ENCODE data around the gene WFDC2. TPM values are rescaled to one million over a fixed set of nuclear protein-coding genes. Genes with fewer than 3 reads are reported as not detected.
"Not testable (repeated sequence)": the region's sequence is repeated elsewhere in the genome, so short reads cannot be mapped to it uniquely, and the experiment has no call there.

WFDC2 gene
- total RNA-seq, 1 experiment from 2014 or later, result not detected

DNA sequence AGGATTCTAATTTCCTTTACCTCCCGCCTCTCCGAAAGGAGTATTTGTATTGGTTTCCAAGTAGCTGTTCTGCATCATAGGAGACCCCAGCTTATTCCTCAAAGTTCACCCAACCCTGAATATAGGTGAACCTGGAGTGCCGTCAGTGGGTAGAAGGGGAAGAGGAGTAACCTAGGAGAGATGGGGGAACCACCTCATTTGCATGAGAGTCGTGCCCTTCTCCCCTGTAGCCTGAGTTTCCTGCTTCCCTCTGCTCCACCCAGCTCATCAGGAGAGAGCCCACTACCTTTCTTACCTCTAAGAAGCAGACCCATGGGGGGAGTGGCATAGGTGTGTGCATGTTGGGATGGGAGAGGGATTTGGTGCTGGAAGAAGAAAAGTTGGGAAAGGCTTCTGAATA, 17.3 kb upstream of the WFDC2 start:
- no peak for DNase-seq (ENCODE audit: low read depth)

DNA sequence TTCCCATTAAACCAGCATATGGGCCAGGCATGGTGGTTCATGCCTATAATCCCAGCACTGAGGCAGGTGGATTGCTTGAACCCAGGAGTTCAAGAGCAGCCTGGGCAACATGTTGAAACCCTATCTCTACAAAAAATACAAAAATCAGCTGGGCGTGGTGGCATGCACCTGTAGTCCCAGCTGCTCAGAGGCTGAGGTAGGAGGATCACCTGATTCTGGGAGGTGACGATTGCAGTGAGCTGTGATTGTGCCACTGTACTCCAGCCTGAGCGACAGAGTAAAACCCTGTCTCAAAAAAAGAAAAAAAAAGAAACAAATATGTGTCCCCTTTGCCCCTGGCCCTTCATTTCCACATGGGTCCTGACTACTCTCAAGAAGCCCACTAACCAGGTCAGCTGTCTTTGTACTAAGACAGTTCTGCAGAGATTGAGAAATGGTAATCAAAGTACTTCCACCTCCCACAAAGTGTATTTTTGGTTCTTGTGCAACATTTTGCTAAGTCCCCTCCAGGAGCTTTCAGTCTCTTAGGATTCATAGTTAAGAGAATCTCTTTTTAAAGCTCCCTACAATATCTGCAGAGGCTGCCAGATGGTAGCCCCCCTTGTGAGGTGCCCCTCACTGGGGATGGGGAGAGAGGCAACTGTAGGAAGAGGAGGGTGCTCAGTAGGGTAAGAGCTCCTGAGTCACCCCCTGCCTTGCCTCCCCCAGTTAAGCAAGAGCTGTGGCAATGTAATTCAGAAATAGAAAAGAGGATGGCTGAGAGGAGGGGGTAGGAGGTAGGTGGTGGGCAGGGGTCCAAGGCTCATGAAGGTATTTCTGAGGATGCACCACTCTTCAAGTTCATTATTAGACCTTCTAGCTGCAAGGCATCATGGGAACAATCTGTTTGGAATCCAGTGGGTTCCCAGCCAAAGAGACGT, 16.5 kb upstream of the WFDC2 start:
- no peak for DNase-seq (ENCODE audit: low read depth)

DNA sequence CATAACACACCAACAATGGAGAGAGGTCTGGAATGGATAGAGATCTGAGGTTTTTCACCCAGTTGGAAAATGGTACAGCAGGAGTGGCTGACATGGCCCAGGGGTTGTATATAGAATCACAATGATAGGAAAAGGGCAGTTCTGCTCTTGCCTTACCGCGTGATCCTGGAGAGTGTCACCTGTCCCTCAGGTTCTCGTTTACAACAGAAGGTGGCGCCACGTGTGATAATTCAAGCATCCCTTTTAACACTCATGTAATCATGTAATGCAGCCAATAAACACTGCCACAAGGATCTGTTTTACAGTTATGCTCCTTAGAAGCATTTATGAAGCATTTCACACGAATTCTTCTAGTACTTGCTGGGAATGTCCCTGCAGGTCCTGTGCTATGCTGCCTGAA, 12.9 kb upstream of the WFDC2 start:
- no peak for DNase-seq (ENCODE audit: low read depth)

- no peak for DNase-seq (ENCODE audit: low read depth)
Measured at GRCh38 chr20:45459606-45460005, 9.9 kb upstream of the WFDC2 start.

GRCh38 chr20:45461225-45461624, 8.3 kb upstream of the WFDC2 start:
- DNase-seq (ENCODE audit: low read depth), result no peak

DNA sequence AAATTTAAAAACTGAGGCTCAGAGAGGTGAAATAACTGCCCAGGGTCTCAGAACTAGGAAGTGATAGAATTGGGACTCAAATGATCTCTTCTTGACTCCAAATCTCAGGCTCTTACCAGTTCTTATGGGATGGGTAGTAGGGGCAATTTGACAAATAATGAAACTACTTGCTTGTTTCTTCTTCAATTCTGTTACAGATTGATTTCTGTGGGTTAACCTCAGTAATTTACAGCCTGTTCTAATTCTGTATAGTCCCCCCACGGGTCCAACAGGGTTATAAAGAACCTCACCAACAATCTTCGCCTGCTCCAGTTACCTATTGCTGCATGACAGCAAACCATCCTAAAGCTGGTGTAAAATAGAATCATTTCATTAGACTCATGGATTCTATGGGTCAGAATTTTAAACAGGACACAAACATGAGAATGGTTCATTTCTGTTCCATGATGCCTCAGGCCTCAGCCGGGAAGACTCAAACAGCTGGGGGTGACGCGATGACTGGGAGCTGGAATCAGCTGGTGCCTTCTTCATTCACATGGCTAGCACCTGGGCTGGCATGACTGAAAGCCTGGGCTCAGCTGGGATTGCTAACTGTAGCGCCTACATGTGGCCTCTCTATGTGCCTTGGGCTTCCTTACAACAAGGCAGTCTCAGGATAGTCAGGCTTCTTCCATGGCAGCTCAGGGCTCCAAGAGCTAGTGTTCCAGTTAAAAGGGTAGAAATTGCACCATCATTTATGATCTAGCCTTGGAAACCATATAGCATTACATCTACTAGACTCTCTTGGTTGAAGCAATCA, 6.6 kb upstream of the WFDC2 start:
- no peak for DNase-seq (ENCODE audit: low read depth)

DNA sequence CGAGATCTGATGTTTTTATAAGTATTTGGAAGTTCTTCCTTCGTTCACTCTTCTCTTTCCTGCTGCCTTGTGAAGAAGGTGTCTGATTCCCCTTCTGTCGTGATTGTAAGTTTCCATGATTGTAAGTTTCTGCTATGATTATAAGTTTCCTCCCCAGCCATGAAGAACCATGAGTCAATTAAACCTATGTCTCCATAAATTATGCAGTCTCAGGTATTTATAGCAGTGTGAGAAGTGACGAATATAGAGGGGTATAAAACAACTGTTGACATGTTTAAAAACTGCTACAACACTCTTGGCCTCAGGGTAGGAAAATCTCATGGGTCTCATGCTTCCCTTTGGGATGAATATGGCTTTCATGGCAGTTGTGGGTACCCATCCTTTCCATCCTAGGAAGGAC, 5.8 kb upstream of the WFDC2 start:
- DNase-seq (ENCODE audit: low read depth), result no peak

GRCh38 chr20:45465491-45466266, 3.9 kb upstream of the WFDC2 start:
- no peak for DNase-seq (ENCODE audit: low read depth)

DNA sequence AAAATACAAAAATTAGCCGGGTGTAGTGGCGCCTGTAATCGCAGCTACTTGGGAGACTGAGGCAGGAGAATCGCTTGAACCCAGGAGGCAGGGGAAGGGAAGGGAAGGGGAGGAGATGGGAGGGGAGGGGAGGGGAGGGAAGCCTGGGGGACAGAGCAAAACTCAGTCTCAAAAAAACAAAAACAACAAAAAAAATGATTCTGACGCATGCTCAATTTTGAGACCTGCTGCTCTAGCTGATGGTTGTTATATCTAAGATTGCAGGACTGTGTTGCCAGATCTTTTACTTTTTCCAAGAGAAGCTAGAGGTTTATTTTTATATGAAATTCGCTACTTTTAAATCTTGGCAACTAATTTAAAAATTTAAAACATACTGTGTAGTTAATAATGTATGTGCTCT, 2.4 kb upstream of the WFDC2 start:
- no peak for DNase-seq (ENCODE audit: low read depth)

DNA sequence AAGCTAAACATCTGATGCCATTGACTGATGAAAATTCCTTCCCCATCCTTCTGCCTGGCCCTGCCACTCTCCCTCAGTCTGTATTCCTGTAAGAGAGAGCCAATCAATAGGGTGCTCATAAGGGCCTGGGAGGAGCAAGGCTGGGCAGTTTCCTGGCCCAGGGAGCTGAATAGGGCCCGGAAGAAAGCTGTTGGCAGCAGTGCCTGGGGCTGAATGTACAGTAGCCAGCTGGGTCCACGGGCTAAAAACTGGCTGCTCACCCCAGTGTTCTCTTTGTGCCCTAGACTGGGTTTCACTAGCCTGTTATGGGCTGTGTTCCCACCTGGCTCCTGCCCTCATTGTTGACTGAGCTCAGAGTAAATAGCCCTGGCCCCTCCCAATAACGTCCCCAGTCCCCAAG, 1.7 kb upstream of the WFDC2 start:
- DNase-seq (ENCODE audit: low read depth), result no peak

DNA sequence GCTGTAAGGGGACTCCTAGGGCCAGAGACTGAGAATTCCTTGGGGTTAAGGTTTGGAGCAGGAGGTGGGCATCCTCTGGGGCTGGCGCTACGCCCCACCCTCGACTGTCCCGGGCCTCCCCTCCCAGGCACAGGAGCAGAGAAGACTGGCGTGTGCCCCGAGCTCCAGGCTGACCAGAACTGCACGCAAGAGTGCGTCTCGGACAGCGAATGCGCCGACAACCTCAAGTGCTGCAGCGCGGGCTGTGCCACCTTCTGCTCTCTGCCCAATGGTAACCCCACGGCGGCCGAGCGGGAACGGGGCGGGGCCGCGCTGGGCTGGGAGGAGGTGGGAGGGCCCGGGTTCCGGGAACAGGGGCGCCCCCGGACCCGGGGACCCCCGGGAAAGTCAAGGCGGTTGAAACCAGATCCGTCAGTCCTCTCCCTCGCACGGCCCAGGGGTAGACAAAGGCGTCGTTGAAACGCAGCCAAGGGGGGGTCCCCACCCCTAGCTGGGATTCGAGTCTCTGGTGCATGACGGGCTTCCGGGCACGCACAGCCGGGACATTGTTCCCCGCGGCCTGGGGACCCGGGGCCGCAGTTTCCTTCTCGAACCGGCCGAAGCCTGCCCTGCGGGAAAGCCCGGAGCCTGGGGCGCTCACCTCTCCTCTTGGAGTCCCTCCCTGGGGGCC, 844 bp downstream of the WFDC2 start:
- peak; percentile 52 for DNase-seq (ENCODE audit: low read depth)

- DNase-seq (ENCODE audit: low read depth), result peak; percentile 15
Measured at GRCh38 chr20:45470937-45471336, 1.4 kb downstream of the WFDC2 start.

DNA sequence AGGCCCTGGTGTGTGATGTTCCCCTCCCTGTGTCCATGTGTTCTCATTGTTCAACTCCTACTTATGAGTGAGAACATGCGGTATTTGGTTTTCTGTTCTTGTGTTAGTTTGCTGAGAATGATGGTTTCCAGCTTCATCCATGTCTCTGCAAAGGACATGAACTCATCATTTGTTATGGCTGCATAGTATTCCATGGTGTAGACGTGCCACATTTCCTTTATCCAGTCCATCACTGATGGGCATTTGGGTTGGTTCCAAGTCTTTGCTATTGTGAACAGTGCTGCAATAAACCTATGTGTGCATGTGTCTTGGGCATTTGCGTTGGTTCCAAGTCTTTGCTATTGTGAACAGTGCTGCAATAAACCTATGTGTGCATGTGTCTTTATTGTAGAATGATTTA, 2.7 kb downstream of the WFDC2 start:
- not testable (repeated sequence) for DNase-seq (ENCODE audit: low read depth)

- DNase-seq (ENCODE audit: low read depth), result not testable (repeated sequence)
Measured at GRCh38 chr20:45477530-45478148, 8.1 kb downstream of the WFDC2 start.

GRCh38 chr20:45479822-45480221, 10.3 kb downstream of the WFDC2 start:
- DNase-seq (ENCODE audit: low read depth), result no peak

GRCh38 chr20:45484676-45485075, 15.1 kb downstream of the WFDC2 start:
- DNase-seq (ENCODE audit: low read depth), result no peak

DNA sequence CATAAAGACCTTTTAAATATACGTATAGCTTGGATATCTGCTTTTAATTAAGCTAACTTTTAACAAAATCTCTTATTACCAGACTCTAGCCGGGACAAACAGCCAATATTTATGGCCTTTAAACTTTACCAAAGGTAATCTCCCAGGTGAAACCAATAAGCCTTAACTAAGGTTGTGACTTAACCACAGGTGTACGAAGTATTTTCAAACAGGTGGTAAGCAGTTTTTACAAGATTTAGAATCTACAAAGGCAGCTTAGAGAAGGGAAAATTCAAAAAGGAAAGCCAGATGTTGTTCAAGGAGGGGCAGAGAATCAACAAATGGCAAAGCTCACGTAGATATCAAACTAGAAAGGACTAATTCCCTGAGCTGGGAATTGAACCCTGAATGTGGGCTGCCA, 15.8 kb downstream of the WFDC2 start:
- DNase-seq (ENCODE audit: low read depth), result no peak

GRCh38 chr20:45487231-45487635, 17.7 kb downstream of the WFDC2 start:
- no peak for DNase-seq (ENCODE audit: low read depth)

DNA sequence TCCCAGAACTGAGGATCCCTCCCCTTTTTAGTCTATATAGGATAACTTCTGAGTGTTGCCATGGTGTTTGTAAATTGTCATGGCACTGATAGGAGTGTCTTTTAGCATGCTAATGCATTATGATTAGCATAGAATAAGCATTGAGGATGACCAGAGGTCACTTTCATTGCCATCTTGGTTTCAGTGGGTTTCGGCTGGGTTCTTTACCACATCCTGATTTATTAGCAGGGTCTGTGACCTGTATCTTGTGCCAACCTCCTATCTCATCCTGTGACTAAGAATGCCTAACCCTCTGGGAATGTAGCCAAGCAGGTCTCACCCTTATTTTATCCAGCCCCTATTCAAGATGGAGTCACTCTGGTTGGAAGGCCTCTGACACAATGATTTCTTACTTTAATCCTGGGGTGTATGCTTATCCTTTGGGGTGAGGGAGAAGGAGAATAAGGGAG, 19.6 kb downstream of the WFDC2 start:
- peak; percentile 79 for DNase-seq (ENCODE audit: low read depth)

DNA sequence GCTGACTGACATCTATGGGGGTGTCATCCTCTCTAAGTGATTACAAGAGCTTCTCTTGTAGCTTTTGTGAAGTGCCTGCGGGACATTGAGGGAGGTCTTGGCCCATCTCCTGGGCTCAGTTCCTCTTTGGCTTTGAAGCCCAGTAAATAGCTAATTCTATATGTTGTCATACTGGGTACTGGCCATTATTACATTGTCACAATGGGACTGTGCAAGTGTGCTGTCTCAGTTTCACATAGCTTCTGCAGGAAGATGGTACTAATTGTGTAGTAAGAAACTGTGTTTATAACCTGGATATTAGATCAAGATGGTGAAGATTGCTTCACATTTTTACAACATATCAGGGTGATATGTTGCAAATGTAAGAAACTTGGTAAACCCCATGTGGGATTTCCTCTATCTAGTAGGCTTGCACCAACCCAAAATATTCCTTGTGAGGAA, 26.0 kb downstream of the WFDC2 start:
- no peak for DNase-seq (ENCODE audit: low read depth)

GRCh38 chr20:45496166-45496565, 26.6 kb downstream of the WFDC2 start:
- DNase-seq (ENCODE audit: low read depth), result no peak
